ENCODE data around the gene TMED10.
"Not testable (repeated sequence)": the region's sequence is repeated elsewhere in the genome, so short reads cannot be mapped to it uniquely, and the experiment has no call there.

The TMED10 gene

DNA sequence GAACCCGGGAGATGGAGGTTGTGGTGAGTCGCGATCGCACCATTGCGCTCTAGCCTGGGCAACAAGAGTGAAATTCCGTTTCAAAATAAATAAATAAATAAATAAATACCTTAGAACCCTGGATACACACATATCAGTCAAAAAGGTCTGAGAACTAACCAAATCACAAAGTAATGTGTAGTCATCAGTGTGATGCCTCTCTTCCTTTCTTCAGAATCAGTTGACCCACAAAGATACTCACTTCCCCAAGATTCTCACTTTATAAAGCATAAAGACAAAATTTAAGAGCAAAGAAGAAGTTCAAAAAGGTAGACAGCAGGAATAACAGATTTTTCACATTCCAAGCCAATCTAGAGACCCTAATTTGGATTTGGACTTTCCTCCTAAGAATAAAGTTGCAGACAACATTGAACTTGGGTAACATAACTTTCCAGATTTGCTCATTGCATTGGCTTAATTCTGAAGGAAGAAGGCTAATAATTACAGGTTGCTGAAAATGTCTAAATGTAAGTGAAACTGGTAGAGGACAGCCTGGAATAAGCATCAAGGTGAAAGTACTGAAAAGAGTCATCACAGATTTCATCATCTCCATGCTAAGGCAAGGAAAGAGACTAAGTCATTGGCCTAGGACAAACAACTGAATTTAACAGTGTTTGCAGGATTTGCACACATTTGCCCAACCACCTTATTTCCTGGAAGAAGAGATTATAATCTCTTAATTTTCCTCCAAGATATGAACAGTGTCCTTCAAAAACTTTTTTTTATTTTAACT is 17.4 kb downstream of the TMED10 start:
- peak; percentile 64 for DNase-seq (ENCODE audit: low read depth)

DNA sequence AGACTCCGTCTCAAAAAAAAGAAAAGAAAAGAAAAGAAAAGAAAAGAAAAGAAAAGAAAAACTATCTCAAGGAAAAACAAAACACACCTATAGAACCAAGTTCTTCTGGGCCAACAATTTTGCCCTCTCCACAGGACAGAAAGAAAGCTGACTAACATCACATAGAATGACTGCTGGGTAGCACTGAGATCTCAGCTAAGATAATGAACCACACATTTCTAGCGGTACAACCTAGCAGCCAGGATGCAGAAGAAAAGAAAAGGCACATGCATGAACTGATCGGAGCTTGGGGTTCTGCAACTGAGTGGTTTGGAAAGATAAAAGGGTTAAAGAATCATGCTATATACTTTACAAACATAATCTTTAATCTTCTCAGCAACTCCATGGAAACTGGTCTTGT is 19.5 kb downstream of the TMED10 start:
- DNase-seq (ENCODE audit: low read depth): no peak

DNA sequence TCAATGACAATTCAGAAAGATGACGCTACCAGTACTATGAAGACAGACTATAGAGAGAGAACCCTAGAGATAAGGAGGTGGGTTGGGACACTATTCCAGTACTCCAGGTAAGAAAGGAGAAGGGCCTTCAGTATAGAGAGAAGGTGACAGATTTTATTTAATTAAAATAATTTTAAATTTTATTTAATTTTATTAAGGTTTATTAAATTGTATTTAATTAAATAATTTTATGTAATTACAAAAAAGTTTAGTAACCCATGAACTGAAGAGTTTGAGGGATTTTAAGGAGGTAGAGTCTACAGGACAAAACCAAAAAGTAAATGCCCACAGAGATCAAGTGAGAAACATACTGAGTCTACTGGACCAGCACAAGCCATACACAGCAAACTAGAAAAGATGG is 20.3 kb downstream of the TMED10 start:
- DNase-seq (ENCODE audit: low read depth): no peak

DNA sequence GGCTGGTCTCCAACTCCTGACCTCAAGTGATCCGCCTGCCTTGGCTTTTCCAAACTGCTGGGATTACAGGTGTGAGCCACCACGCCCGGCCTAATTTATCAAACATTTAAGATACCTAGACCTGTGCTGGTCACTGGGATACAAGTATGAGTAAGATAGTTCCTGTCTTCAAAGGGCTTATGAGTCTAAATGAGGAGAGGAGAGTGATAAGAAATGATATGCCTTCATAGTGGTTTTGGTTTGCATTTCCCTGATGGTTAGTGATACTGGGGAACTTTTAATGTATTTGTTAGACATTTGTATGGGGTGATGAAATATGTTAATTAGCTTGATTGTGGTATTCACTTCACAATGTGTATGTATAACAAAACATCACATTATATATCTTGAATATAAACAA is 21.2 kb downstream of the TMED10 start:
- no peak for DNase-seq (ENCODE audit: low read depth)

DNA sequence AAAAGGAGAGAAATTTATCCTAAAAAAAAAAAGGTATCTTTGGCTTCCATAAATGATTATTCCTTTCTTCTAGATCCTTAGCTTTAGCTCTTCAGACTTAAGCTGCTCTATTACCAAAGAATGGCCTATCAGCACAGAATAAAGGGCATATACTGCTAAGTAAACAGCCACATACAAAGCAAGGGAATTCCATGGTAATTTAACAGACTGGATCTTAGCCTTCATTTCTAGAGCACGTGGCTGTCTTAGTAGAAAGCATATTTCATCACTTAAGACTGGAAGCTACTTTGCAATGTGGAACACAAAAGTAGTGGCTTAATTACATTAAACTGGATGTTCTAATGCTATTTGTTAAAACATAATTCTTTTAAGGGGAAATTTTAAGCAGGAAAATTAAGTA is 23.1 kb downstream of the TMED10 start:
- DNase-seq (ENCODE audit: low read depth): peak; percentile 52

DNA sequence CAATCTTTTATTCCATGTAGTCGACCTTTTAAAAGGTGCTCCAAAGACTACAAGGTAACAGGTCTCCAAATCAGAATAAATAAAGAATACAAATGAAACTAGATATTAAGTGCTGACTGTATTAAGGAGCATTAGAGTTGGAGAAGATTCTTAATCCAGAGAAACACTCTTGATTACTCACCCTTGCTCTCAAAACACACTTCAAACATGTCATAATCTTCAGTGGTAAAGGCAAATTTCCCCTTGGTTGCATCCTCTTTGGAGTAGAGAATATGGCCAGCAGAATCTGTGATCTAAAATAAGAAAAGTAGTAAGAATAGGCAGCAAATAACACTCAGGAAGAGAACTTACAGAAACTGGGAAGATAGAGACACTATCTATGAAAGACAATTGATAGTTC is 24.6 kb downstream of the TMED10 start:
- DNase-seq (ENCODE audit: low read depth): peak; percentile 29

DNA sequence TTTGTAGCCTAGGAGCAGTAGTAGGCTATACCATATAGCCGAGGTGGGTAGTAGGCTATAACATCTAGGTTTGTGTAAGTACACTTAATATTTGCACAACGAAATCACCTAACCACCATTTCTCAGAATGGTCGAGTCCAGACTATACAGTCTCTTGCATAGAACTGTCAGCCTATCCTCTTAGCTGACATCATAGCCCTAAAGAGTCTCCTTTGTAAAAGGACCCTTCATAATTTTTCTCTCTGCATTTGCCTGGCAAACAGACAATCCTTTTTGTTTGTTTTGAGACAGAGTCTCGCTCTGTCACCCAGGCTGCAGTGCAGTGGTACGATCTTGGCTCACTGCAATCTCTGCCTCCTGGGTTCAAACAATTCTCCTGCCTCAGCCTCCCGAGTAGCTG is 25.8 kb downstream of the TMED10 start:
- not testable (repeated sequence) for DNase-seq (ENCODE audit: low read depth)

DNA sequence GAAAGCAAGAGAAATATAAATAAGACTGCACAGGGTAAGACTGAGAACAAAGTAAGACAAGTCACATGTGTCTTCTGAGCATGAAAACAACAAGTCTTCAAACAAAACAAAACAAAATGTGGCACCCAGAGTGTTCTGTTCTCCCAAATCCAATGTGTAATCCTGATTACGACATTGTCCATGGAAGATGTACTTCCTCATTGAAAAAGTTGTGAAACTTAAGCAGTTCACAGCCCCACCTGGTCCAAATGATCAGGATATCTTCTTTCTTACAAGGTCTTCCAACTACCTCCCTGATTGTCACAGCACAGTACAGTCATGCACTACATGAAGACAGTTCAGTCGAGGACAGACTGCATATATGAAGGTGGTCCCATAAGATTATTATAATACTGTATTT is 26.3 kb downstream of the TMED10 start:
- DNase-seq (ENCODE audit: low read depth): peak; percentile 83

DNA sequence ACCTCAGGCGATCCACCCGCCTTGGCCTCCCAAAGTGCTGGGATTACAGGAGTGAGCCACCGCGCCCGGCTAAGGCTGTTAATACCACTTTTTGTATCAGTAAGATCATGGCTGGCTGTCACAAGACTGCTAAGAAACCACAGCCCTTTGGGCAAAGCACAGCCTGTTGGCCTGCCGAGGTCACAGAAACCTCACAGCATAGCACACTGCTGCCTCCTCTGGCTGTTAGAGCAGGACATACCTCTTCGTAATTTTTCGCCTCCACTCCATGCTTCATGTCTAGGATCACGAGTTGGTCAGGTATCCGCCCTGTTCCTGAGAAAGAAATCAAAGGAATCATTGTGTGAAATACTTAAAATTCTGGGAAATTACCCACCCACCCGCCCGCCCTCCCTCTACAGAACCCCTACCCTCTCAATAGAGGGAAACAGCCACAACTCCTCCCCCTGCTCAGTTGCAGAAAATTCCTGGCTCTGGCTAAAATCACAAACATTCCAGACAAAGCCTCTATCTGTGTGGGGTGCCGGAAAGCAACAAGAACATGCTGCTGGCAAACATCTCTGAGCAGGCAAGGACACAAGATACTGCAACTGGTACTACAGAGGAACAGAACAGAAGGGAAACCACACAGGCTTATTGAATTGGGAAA is 28.9 kb downstream of the TMED10 start:
- peak; percentile 99 for DNase-seq (ENCODE audit: low read depth)

DNA sequence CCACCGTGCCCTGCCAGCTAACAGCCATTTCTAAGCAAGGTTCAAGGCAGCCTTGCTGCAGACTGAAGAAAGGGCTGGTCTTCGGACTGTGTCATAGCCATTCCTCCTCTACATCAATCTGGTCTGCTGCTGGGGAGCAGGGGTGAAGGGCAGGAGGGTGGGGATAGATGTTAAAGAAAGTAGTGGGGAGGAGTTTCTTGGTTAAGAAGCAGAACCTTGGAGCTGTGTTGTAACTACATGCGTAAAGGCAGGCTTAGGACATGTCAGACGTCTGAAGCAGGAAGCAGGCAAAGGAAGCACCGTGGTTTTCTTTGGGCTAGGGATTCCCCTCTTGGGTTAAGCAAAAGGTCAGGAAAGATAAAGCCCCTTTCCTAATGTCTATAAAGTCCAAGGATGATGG is 31.5 kb downstream of the TMED10 start:
- peak; percentile 86 for DNase-seq (ENCODE audit: low read depth)

DNA sequence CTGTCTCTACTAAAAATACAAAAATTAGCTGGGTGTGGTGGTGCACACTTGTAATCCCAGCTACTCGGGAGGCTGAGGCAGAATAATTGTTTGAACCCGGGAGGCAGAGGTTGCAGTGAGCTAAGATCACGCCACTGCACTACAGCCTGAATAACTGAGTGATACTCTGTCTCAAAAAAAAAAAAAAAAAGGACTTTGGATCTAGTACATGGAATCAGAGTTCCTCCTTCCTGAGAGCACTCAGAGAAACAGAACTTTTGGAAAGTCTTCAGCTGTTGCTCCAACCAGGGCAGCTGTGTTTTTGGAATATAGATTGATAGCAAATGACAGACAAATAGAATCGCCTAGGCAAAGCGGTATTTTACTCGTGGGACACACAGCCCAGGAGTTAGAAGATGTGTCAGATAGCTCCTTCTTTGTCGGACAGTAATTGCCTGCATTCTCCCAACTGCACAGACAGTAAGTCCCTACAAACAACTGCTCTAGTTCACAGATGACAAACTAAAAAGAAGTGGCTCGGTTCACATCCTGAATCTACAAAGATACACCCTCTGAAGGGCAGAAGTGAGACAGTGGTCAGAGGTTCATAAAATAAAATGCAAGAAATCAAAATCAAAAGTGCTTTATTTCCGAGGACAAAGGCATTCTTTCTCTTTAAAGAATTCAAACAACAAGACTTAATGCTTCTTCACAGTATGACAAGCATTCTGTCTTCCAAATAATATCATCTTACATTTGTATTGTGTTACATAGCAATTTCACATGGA is 32.5 kb downstream of the TMED10 start:
- no peak for DNase-seq (ENCODE audit: low read depth)

DNA sequence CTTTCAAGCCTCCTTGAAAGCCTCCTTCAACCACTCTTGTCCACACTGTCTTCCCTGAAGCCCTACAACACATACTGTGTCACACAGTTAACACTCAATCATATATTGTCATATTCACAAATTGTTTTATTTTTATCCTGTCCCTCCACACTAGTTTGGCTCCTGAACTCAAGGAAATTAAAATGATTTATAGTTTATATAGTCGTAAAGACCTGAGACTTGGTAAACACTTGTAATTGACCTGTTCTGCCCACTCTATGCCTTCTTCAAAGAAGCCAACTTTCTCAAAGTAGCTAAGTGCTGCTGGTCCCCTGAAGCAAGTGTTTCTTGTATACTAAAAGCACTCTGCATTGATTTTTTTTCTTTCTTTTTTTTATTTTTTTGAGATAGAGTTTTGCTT is 33.9 kb downstream of the TMED10 start:
- DNase-seq (ENCODE audit: low read depth): no peak

DNA sequence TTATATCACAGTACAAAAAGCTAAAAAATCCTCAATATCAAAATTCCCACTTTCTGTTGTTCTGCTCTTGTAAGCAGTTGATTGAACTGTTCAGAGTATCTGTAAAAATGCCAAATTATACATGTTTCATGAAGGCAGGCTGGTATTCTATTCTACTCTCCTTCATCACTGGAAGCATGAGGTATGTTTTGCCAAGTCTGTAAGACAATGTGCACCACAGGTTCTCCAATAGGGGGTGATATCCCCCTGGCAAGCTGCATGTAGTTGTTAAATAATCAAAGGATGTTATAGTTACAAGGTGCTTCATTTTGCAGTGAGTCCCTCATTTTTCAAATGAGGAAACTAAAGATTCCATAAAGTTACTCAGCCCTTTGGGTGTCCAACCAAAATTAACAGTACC is 34.4 kb downstream of the TMED10 start:
- DNase-seq (ENCODE audit: low read depth): peak; percentile 53

DNA sequence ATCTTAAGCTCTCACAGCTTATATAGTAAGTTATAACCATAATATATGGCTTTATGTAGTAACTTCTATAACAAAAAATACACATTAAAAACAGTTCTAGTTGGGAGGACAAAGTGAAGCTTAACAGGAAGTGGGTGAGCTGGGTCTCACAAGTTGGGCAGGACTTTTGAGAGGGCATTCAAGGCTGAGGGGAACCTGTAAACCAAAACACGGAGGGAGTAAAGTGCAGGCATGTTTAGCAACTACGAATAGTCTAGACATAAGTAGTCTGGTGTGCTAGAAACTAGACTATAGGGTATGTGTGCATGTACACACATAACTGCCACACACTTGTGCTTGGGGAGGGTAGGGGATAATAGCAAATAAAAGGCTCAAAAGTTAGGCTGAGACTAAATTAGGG is 35.4 kb downstream of the TMED10 start:
- DNase-seq (ENCODE audit: low read depth): no peak

DNA sequence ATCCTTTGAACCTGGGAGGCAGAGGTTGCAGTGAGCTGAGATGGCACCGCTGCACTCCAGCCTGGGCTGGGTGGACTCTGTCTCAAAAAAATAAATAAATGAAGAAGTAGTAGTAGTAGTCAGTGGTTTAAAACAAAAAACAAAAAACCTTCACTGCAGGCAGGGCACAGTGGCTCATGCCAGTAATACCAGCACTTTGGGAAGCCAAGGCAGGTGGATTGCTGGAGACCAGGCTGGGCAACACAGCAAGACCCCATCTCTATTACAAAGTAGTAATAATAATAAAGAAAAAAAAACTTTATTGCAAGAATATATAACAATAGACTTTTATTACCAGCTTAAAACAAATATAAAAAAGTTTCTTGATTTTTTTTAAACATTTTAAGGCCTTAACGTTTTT is 35.8 kb downstream of the TMED10 start:
- no peak for DNase-seq (ENCODE audit: low read depth)

DNA sequence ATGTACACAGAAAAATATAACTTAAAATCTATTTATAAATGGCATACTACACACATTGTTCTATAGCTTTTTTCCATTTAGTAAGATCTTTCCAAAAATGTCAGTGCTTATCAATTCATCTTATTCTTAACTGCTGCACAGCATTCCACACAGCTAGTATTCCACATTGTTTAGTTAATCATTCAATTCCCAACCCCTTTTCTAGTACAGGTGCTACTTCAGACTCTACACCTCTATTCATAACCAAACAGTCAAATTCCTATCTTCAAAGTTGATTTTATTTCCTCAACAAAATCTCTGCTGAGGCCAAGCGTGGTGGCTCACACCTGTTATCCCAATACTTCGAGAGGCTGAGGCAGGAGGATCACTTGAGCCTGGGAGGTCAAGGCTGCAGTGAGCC is 37.2 kb downstream of the TMED10 start:
- DNase-seq (ENCODE audit: low read depth): no peak

DNA sequence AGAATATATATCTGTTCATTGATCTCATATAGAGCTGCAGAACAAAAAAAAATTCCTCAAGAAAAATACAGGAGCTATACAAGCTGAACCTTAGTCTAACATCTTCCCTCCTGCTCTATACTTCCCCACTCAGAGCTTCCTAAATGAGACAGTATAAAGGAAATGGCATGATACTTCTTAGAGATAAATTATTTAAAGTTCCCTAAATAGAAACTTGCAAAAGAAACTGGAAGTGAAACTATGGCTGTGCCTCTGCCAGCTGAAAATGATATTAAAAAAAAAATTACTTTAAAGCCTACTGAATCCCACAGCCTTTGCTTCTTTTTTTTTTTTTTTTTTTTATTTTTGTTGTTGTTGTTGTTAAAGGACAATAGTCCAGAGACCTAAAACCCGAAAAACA is 37.9 kb downstream of the TMED10 start:
- DNase-seq (ENCODE audit: low read depth): no peak

DNA sequence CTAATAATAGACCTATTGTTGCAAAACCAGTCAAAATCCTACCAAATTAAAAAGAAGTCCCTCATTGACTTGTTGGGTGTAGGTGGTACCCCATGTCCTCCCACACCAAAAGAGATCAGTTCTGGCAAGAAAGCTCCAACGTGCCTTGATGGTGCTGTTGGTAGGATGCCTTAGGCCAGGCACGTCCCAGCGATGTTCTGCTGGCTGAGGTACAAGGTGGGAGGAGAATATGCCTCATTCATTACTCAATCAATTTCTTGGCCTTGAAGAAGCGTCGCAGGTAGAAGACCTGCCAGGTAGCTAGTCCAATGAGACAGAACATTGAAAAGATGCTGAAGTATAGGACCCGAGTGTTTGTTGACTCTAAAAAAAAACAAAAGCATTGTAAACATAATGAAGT is 41.8 kb downstream of the TMED10 start:
- no peak for DNase-seq (ENCODE audit: low read depth)

DNA sequence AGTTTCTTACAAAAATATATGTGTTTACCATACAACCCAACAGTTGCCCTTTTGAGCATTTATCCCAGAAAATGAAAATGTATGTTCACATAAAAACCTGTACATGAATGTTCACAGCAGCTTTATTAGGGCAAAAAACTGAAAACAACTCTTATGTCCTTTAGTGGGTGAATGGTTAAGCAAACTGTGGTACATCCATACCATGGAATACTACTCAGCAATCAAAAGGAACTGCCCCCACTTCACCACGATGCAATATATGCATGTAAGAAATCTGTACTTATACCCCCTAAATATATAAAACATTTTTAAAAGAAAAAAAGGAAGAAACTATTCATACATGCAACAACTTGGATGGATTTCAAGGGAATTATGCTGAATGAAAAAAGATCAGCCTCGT is 42.8 kb downstream of the TMED10 start:
- DNase-seq (ENCODE audit: low read depth): no peak

DNA sequence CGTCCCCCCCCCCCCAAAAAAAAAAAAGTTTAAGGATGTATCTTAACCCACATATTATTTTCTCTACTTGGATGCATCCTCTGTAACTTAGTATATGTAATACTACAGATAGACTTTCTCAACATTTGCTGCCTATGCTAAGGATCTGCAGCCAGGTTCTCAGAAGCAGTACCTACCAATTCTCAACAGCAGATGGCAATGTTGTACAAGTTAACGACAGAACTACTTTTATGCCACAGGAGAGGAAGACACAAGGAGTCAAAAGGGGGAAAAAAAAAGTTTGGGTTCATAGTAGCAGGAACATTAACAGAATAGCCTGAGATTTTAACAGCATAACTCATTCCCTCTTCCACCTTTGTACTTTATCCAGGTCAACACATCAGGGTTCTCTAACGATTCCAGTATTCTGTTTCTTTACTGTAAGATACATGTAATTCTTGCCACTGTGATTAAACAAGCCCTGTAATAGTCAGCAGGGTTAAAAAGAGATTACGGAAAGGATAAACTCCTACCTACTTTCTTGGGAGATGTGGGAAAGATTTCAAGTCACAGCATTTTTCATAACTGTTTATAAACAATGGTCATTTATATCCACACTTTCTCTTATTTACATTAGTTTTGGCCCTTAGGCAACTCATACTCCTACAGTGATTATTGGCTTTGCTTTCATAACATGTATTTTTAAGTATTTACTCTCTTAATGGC is 43.9 kb downstream of the TMED10 start:
- DNase-seq (ENCODE audit: low read depth): peak; percentile 71

DNA sequence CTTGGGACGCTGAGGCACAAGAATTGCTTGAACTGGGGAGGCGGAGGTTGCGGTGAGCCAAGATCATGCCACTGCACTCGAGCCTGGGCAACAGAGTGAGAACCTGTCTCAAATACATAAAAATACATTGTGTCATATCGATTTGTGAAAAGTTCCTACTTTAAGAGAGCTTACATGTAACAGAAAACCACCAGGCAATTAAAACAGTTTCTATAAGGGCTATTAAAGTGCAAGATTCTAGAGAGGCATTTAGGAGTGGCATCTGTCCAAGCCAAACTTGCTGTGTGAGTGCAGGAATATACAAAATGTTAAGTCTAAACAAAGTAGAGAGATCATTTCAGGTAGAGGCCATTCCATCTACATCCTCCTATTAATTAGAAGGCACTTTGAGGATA is 47.8 kb downstream of the TMED10 start:
- DNase-seq (ENCODE audit: low read depth): no peak

DNA sequence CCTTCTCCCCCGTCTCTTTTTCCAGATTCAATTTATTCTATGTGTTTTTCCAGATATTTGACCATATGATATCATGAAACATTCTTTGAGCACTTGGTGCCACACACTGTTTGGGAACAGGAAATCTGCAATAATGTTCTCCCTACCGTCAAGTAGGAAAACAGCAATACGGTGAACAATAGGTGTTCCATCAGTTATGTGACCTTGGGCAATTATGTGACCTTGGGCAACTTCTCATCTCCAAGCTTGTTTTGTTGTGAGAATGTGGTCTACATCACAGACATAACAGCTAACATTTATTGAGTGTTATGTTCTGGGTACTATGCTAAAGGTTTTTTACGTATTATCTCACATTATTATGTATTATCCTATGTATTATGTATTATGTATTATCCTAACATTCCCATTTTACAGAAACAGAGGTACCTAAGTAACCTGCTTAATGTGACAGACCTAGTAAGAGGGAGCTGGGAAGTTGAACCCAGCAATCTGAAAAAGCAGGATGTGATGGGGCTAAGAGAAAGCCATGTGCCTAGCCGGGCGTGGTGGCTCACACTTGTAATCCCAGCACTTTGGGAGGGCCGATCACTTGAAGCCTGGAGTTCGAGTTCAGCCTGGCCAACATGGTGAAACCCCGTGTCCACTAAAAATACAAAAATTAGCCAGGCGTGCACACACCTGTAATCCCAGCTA is 48.4 kb downstream of the TMED10 start:
- no peak for DNase-seq (ENCODE audit: low read depth)

All from amniotic epithelial cell (primary cell).